Activated naive CD4-positive, alpha-beta T cell treated with anti-CD3 and anti-CD28 coated beads for 36 hours (primary cell): ENCODE measurements around the gene PDXK. TPM values are rescaled to one million over a fixed set of nuclear protein-coding genes. Genes with fewer than 3 reads are reported as not detected.

Experiments used
- CTCF ChIA-PET: fragments of 350-600 bp; sonication (Branson Sonifier 250); formaldehyde crosslinking; loops from one replicate; lab custom pipeline; 2021; ENCODE audit warnings: antibody characterized with exemption; lab: Charles Lee
- DNase-seq: peaks from one replicate; pipeline ENCODE4 v3.0.0-alpha.2; 2020
- H3K27ac Mint-ChIP-seq: one replicate; pipeline ENCODE4 v1.8.0; 2021; ENCODE audit warnings: mild to moderate bottlenecking, mixed read lengths
- H3K27me3 Mint-ChIP-seq: one replicate; pipeline ENCODE4 v1.8.0; 2021; ENCODE audit warnings: low read depth, mixed read lengths
- H3K36me3 Mint-ChIP-seq: one replicate; pipeline ENCODE4 v1.8.0; 2021; ENCODE audit warnings: low read depth, mixed read lengths
- H3K4me1 Mint-ChIP-seq: one replicate; pipeline ENCODE4 v1.8.0; 2021; ENCODE audit warnings: low read depth, mixed read lengths
- H3K4me3 Mint-ChIP-seq: one replicate; pipeline ENCODE4 v1.8.0; 2021; ENCODE audit warnings: mild to moderate bottlenecking, moderate library complexity, mixed read lengths
- H3K9me3 Mint-ChIP-seq: one replicate; pipeline ENCODE4 v1.8.0; 2021; ENCODE audit warnings: mixed read lengths
- intact Hi-C: fragments of 100-400 bp; cut with micrococcal nuclease; formaldehyde crosslinking; loops from one replicate; pipeline ENCODE4 v1.15.1; 2023
- total RNA-seq, 2 experiments: library from RNA; stranded (reverse); gene quantifications; one replicate each; pipeline ENCODE4 v1.2.3, GENCODE V29; 2021

PDXK gene
- total RNA-seq, 2 experiments from 2014 or later: 125 to 133 TPM

GRCh38 chr21:43755820-43756594 is 37.1 kb downstream of the PDXK start:
- CTCF ChIA-PET: interaction anchor here (0.8 kb wide), 1 partner anchor 26 kb away, joined by 3 read pairs; no protein-coding TSS in a partner anchor
- no peak for DNase-seq
- H3K9me3 Mint-ChIP-seq: no peaks in the 10 kb centered on the region
- H3K36me3 Mint-ChIP-seq: peaks cover 17% of the 10 kb centered on the region
- intact Hi-C loops: loop anchor here (10.0 kb wide), 1 partner anchor 61 kb away; no protein-coding TSS in a partner anchor
- no peaks in the 10 kb centered on the region for H3K27me3 Mint-ChIP-seq
- H3K4me3 Mint-ChIP-seq: no peak overlapping the region
- H3K4me1 Mint-ChIP-seq: no peaks in the 10 kb centered on the region
- no peak overlapping the region for H3K27ac Mint-ChIP-seq

GRCh38 chr21:43757601-43758000 is 38.7 kb downstream of the PDXK start:
- intact Hi-C loops: loop anchor here (10.0 kb wide), 1 partner anchor 63 kb away; no protein-coding TSS in a partner anchor
- Mint-ChIP-seq H3K27ac (no peak overlapping the region), H3K4me3 (no peak overlapping the region), H3K4me1 (no peaks in the 10 kb centered on the region), H3K9me3 (no peaks in the 10 kb centered on the region), H3K36me3 (peaks cover 17% of the 10 kb centered on the region), H3K27me3 (no peaks in the 10 kb centered on the region)
- DNase-seq: no peak
- CTCF ChIA-PET: no interaction called here

- Mint-ChIP-seq H3K9me3 (no peaks in the 10 kb centered on the region), H3K27me3 (no peaks in the 10 kb centered on the region), H3K27ac (no peak overlapping the region), H3K36me3 (peaks cover 18% of the 10 kb centered on the region), H3K4me3 (no peak overlapping the region), H3K4me1 (no peaks in the 10 kb centered on the region)
- DNase-seq: no peak
- CTCF ChIA-PET: no interaction called here
- intact Hi-C loops: loop anchor here (10.0 kb wide), 1 partner anchor 63 kb away; no protein-coding TSS in a partner anchor
These were observed 39.2 kb downstream of the PDXK start for GRCh38 chr21:43758111-43758641.

GRCh38 chr21:43758811-43759210 is 39.9 kb downstream of the PDXK start:
- Mint-ChIP-seq H3K4me3 (no peak overlapping the region), H3K4me1 (no peaks in the 10 kb centered on the region), H3K27ac (no peak overlapping the region), H3K9me3 (no peaks in the 10 kb centered on the region), H3K27me3 (no peaks in the 10 kb centered on the region), H3K36me3 (peaks cover 15% of the 10 kb centered on the region)
- CTCF ChIA-PET: interaction anchor here (0.6 kb wide), 1 partner anchor 216 kb away, joined by 3 read pairs; no protein-coding TSS in a partner anchor
- DNase-seq: no peak
- intact Hi-C loops: loop anchor here (10.0 kb wide), 1 partner anchor 64 kb away; no protein-coding TSS in a partner anchor

GRCh38 chr21:43759651-43760050 is 40.7 kb downstream of the PDXK start:
- H3K9me3 Mint-ChIP-seq: no peaks in the 10 kb centered on the region
- H3K4me1 Mint-ChIP-seq: no peaks in the 10 kb centered on the region
- H3K27me3 Mint-ChIP-seq: no peaks in the 10 kb centered on the region
- CTCF ChIA-PET: interaction anchor here (0.6 kb wide), 1 partner anchor 216 kb away, joined by 3 read pairs; no protein-coding TSS in a partner anchor
- peaks cover 10% of the 10 kb centered on the region for H3K36me3 Mint-ChIP-seq
- H3K27ac Mint-ChIP-seq: no peak overlapping the region
- H3K4me3 Mint-ChIP-seq: no peak overlapping the region
- intact Hi-C loops: loop anchor here (10.0 kb wide), 1 partner anchor 65 kb away; no protein-coding TSS in a partner anchor
- DNase-seq: no peak

GRCh38 chr21:43760391-43760958 is 41.5 kb downstream of the PDXK start:
- H3K27ac Mint-ChIP-seq: no peak overlapping the region
- H3K4me1 Mint-ChIP-seq: no peaks in the 10 kb centered on the region
- no peak overlapping the region for H3K4me3 Mint-ChIP-seq
- no peaks in the 10 kb centered on the region for H3K27me3 Mint-ChIP-seq
- CTCF ChIA-PET: no interaction called here
- intact Hi-C loops: no loop called here
- no peaks in the 10 kb centered on the region for H3K9me3 Mint-ChIP-seq
- no peak for DNase-seq
- peaks cover 10% of the 10 kb centered on the region for H3K36me3 Mint-ChIP-seq

GRCh38 chr21:43761886-43762285 is 43.0 kb downstream of the PDXK start:
- H3K4me1 Mint-ChIP-seq: no peaks in the 10 kb centered on the region
- no peak overlapping the region for H3K4me3 Mint-ChIP-seq
- no peak for DNase-seq
- H3K27ac Mint-ChIP-seq: no peak overlapping the region
- CTCF ChIA-PET: interaction anchor here (1.3 kb wide), 1 partner anchor 39 kb away, joined by 3 read pairs; no protein-coding TSS in a partner anchor
- H3K9me3 Mint-ChIP-seq: no peaks in the 10 kb centered on the region
- peaks cover 7% of the 10 kb centered on the region for H3K36me3 Mint-ChIP-seq
- intact Hi-C loops: no loop called here
- no peaks in the 10 kb centered on the region for H3K27me3 Mint-ChIP-seq

GRCh38 chr21:43762303-43763128 is 43.6 kb downstream of the PDXK start:
- DNase-seq: no peak
- Mint-ChIP-seq H3K4me3 (no peak overlapping the region), H3K9me3 (no peaks in the 10 kb centered on the region), H3K4me1 (no peaks in the 10 kb centered on the region), H3K27ac (no peak overlapping the region), H3K36me3 (peaks cover 7% of the 10 kb centered on the region), H3K27me3 (no peaks in the 10 kb centered on the region)
- intact Hi-C loops: no loop called here
- CTCF ChIA-PET: interaction anchor here (1.3 kb wide), 1 partner anchor 39 kb away, joined by 3 read pairs; no protein-coding TSS in a partner anchor

GRCh38 chr21:43763901-43764523 is 45.1 kb downstream of the PDXK start:
- Mint-ChIP-seq H3K27me3 (no peaks in the 10 kb centered on the region), H3K27ac (no peak overlapping the region), H3K4me1 (no peaks in the 10 kb centered on the region), H3K4me3 (no peak overlapping the region), H3K9me3 (no peaks in the 10 kb centered on the region), H3K36me3 (peaks cover 3% of the 10 kb centered on the region)
- CTCF ChIA-PET: no interaction called here
- no peak for DNase-seq
- intact Hi-C loops: no loop called here

GRCh38 chr21:43764576-43765495 is 45.9 kb downstream of the PDXK start:
- Mint-ChIP-seq H3K27ac (no peak overlapping the region), H3K9me3 (no peaks in the 10 kb centered on the region), H3K4me3 (no peak overlapping the region), H3K36me3 (peaks cover 3% of the 10 kb centered on the region), H3K27me3 (no peaks in the 10 kb centered on the region), H3K4me1 (no peaks in the 10 kb centered on the region)
- no peak for DNase-seq
- CTCF ChIA-PET: no interaction called here
- intact Hi-C loops: no loop called here
